Stimulated activated CD4-positive, alpha-beta T cell treated with anti-CD3 and anti-CD28 coated beads, TNF-alpha, amount 100 ng/mL, for 24 hours (primary cell): ENCODE results near the gene OSBP2.

Experiments used
- DNase-seq, 3 experiments: peaks; one replicate each; pipeline ENCODE4 v3.0.0-alpha.2; 2020; ENCODE audit warnings: low read depth in 3 of 3

The OSBP2 gene

DNA sequence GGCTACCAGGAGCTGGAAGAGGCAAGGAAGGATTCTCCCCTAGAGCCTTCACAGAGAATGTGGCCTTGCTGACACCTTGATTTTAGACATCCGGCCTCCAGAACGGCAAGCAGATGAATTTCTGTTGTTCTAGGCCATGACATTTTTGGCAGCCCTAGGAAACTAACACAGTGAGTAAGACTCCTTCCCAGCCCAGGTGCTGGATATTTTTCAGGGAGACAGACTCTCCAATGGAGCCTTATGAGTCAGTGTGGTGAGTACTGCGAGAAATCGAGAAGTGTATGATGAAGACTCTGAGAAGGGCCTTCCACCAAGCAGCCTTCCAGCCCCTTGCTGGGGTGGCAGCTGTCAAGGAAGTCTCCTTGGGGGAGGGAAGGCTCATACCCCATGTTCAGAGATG, 114.4 kb downstream of the OSBP2 start:
- no peak for DNase-seq

DNA sequence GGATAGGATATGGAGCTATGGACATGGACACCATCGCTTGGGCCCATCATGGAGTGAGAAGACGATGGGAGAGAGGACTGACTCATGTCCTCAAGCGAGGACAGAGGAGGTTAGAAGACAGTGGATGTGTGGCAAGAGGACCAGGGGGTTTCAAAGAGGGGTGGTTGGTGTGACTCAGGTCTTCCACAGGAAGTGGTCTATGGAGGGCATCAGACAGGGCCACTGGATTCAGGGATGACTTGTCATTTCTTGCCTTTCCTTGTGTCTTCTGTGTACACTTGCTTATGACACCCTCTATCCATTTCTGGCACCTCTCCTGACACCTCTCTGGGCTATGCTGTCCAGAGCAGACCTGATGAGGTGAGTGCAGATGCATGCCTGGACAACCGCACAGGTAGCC, 115.4 kb downstream of the OSBP2 start:
- DNase-seq: no peak

DNA sequence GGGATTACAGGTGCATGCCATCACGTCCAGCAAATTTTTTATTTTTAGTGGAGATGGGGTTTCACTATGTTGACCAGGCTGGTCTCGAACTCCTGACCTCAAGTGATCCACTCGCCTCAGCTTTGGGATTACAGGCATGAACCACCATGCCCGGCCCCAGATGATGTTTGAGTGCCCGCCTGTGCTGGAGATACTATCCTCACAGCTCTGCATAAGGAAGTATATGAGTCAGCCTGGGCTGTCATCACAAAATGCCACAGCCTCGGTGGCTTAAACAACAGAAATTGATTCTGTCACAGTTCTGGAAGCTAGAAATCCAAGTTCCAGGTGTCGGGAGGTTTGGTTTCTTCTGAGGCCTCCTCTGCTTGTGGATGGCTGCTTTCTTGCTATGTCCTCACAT, 119.3 kb downstream of the OSBP2 start:
- no peak for DNase-seq

DNA sequence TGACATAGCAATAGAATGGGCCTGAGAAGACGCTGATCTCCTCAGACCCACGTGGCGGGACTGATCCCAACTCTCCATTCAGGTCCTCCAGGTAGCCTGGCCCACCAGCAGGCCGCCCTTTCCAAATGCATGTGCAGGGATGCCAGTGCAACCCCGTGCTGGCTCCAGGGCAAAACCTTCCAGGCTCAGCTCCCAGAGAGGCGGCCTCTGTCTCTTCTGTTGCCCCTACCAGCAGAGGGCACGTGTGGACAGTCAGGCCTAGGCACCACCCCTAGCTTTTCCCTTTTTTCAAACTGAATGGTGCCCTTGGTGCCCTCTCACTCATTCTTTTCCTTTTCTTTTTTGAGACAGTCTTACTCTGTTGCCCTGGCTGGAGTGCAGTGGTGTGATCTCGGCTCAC, 121.7 kb downstream of the OSBP2 start:
- DNase-seq: no peak

DNA sequence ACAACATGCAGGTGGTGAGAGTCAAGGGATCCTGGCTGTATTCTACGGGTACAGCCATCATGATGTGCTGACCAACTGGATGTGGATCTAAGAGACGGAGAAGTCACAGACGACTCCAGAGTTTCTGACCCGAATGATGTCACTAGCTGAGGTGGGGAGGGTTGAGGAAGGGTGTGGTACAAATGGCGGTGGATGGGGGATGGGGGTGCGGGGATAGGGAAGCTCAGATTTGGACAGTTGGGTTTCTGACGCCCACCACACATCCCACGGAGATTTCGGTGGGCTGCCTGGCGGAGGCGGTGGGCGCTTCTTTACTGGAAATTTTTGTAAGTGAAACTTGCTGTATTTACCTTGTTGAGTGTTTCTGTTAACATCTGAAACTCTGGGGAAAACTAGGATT, 126.7 kb downstream of the OSBP2 start:
- no peak for DNase-seq

DNA sequence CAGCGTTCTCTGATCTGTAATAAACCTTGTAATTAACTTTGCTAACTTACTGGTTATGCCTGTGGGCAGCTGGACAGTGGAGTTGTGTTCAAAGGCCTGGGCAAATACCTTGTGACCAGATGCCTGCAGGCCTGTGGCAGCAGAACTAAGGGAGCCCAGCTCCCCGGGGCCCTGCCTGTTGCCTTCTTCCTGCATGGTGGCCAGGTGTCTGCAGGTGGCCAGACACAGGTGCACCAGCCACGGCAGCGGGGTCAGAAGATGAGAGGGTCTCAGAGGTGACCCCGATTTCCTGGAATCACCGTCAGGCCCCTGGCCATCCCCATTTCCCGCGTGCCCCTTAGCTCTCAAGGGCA, 127.2 kb downstream of the OSBP2 start:
- no peak for DNase-seq

DNA sequence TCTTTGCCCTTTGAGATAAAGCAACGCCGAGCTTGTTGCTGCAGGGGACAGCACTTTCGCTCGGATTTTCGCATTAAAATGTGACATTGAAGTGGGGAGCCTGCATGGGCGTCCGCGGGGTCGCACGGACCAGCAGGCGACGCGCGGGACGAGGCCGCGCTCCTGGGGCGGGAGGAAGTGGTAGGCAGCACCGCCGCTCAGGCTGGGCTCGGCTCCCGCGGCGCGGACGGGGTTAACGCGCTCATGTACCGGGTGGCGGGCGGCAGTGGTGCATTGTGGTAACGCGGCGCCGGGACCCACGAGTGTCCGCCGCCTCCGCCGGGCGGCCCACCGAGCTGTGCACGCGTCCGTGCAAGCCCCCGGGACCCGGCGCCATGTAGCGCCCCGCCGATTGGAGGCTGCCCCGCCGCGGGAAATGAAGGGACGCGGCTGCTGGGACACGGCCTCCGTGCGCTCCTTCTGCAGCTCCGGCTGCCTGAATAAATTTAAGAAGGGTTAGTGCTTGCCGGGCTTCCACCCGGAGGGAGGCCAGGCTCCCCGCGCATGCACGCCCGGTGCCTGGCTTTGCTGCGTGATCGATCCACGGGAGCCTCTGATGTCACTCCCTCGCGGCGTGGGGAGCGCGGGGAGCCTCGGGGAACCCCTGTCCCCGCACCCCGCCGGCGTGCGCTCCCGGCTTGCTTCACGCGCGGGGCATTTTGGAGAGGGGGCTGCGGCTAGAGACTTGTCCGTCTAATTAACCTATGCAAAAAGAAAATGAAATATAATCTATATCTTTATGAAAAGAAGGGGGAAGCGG, 127.7 kb downstream of the OSBP2 start:
- DNase-seq: peak in 1 of 3 experiments; percentile 17

DNA sequence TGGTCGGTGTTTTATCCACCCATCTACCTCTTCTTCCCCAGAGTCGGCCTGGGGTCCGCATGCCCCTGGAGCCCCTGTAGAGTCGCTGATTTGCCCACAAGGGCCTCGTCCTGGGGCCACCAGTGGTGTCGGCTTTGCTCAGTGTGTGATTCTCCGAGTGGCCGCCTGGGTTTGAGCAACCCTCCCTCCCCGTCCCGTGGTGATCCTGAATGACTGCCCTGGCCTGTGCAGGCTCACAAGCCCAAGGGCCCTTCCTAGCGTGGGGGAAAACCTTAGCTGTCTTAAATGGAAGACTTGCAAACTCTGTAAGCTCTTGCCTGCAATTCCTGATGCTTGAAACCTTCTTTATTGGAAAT, 128.3 kb downstream of the OSBP2 start:
- no peak for DNase-seq

DNA sequence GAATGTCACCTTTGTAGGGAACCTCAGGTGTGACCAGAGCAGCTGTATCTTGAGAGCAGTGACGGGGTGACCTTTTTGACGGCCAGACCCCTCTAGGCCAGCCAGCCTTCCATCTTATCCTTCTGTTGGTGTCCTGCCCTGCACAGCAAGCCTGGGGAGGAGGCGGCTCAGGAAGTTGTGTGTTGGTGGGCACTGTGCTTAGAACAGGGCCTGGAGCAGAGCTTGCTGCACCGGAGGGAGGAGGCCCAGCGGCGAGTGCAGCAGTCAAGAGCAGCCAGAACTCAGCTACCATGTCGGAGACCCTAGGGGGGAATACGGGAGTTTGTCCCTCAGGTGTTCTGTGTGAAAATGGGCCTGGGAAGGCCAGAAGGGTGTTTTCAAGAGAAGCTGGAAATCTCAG, 129.4 kb downstream of the OSBP2 start:
- no peak for DNase-seq

DNA sequence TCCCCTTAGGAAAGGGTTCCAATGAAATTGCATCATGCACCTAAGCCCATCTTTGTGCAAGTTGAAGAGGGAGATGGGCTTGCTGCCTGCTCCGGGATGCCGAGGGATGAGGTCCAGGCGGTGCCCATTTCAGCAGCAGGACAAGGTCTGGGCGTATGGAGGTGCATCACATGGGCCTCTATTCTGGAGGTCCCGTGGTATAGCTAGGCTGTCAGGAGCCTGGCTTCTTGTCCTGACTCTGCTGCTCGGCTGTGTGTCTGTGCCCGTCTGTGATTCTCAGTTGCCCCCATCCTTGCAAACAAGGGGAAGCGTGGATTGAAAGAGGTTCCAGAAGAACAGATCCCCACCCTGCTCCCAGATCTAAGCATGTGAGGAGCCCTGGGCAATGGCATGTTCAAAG, 130.0 kb downstream of the OSBP2 start:
- no peak for DNase-seq

DNA sequence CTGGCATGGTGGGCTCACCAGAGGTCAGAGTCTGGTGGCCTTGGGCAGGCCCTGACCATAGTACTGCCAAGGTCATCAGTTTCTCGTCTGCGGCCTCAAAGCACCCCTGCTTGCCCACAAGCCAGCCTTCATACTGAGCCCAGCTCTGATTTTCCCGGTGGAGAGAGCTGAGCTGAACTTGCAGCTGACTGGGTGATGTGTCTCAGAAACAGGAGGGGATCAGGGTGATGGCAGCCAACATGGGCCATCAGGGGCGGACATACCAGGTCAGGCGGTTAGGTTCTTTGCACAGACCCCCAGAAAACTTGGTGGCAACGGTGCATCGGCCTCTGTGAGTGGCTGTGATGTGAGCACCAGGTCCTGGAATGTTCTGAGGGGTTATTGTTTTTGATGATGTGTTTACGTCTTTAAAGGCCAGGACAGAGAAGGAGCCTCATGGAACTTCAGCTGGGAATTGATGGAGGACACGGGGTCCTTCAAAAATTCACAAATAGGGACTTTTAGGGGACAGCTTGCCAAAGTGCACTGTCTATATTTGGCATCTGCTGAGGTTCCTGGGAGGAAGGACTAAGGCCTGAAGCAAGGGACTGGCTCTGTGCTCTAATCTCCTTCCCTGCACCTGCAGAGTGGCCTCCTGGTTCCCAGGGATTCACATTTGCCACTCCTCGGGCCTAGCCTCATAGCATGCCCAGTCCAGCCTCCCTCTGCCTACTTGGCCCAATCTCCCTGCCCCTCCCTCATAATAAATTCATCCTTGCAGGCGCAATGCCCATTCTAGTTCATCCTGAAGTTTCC, 131.2 kb downstream of the OSBP2 start:
- no peak for DNase-seq

DNA sequence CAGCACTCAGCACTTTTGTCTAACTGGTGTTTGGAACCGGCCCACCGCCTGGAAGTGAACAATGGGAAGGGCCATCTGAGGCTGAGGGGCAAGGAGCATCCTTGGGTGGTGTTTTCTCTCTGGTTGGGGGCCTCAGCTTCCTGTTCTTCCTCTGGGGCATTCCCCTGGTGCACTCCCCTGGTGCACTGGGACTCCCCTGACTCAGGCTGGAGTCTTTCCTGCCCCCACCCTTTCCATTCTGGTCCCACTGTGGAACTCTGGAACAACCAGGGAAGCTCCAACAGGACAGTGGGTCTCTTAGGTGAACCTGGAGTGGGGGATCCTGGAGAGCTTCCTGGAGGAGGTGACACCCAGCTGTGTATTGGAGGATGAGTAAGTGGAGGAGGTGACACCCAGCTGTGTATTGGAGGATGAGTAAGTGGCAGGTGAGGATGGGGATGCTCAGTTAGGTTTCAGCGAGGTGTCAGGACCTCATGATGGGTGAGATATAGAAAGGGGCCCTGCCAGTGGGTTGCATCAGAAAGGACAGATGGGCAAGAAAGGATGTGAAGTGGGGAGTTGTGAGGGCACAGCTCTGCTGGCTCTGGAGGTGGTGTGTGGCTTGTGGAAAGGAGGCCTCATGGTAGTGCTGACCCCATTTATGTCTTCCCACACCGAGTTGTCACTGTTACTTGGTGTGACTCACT, 132.1 kb downstream of the OSBP2 start:
- DNase-seq: no peak

DNA sequence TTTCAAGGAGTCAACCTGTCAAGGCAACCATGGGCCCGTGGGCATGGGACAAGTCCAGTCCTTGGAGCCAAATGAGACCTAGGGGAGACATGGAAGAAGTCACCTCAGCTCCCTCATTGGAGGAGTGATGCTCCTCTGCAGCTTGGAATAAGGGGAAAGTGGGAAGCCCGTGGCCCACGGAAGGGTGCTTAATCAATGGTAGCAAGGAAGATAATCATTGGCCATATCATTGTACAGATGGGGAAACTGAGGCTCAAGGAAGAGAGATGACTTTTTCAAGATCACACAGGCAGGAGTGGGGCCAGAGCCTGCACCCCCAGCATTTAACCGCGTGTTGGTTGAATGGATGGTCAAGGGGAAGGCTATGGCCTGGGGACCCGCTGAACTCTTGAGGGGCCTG, 133.0 kb downstream of the OSBP2 start:
- DNase-seq: no peak

DNA sequence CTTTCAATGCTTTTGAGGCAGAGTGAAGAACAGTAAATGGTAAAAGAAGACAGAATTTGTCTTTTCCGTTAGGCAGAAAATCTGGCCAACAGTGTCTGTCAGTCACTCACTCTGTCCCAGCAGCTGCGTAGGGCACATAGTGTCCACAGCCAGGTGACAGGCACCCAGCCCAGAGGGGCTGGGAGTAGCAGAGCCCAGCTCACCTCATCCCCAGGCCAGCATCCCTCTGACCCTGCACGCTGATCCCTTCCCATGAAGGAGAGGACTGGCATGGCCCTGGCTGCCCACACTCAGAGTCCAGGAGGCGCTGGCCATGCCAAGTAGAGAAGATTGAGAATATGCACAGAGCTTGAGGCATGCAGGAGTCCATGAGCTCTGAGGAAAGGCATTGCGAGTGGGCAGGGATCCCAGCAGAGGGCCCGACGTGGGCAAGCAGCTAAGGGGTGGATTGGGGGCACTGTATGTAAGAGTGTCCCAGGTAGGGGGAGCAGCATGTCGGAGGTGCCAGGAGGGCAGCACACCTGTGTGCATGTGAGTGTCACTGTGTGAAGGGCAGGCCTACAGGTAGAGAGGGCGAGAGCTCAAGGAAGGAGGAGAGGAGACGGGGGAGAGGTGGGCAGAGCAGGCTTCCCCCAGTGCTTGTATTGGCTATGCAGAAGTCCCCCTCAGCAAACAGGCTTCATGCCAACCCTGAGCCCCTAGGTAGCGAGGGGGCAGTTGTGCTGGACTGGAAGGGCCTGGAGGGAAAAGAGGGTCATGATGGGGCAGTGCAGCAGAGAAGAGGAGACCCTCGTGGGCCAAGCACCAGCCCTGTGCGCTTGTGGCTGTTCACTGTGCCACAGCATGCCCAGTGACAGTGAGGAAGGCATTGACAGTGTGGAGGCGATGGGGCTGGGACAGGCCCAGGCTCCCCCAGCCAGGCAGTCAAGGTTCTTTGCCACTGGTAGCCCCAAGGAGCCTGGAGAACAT, 133.8 kb downstream of the OSBP2 start:
- no peak for DNase-seq

DNA sequence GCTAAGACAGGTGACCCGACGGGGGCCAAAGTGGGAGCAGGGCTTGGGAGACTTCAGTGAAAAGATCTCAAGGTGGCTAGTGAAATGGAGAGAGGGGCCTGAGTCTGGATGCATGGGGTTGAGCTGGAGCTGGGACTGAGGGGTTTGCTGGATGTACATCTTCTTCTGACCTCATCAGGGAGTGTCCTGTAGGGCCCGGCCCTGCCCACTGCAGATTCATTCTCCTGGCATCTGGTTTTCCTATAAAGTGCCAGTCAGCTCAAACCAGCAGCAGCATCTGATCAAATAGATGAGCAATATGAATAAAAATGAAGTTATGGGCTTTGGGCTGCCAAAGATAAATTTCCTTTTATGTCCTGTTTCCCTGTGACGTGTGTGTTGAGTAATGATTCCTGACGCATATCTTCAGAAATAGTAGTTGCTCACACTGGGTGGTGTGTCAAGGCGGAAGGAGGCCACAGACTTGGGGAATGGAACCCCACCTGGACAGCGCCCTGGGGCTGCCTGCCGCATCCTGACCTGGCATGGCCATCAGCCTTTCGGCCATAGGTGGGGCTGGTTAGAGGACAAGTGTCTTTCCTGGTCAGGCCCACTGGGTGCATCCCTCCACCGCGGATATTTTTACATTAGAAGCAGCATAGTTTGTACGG, 135.4 kb downstream of the OSBP2 start:
- no peak for DNase-seq

DNA sequence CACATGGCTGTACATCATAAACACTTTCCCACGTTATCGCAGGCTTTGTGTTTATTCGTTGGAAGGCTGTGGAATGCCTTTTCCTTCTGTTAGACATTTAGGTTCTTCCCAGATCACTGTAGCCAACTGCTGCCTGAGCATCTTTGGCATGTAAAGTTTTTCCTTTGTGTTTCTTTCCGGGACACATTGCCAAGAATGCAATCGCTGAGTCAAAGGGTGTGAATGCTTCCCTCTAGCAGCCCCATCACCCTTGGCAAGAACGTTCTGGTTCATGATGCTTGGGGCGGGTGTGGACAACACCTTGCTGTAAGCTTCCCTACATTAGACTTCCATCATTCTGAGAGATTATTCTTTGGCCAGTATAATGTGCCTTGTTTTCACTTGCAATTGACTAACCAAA, 136.2 kb downstream of the OSBP2 start:
- DNase-seq: no peak

DNA sequence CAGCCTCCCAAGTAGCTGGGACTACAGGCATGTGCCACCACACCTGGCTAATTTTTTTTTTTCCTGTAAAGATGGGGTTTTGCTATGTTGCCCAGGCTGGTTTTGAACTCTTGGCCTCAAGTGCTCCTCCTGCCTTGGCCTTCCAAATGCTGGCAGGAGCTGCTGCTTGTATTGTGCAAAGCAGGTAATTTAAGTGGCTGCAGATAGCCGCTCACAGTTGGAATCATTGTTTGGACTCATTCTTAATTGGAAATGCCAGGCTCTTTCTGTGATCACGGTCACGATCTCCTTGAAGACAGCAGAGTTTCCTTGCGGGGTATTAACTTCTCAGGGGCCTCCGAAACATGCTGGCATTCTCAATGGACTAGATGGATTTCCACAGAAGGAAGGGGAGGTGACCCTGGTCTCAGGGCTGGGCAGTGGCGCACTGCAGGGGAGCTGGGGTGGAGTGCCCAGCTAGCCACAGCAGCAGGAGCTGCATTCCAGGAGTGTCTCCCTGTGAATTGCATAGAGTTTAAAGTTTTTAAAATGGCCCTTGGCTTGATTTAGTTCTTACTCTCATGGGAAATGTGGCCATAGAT, 137.8 kb downstream of the OSBP2 start:
- DNase-seq: no peak

DNA sequence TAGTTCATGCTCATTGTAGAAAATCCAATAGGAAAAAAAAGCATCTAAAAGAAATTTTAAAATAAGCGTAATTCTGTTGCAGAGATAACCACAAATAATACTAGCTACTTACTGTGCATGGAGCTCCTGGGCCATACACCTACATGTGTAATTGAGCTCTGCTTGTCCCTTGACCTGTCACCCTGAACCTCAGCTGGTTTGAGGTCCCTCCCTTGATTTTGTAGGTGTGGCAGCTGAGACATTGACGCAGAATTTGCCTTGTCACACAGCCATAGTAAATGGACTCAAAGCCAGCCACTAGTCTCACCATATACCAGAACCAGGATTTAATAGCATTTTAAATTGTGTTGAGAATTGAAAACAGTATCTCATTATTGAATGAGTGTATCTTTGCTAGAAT, 138.6 kb downstream of the OSBP2 start:
- DNase-seq: no peak

DNA sequence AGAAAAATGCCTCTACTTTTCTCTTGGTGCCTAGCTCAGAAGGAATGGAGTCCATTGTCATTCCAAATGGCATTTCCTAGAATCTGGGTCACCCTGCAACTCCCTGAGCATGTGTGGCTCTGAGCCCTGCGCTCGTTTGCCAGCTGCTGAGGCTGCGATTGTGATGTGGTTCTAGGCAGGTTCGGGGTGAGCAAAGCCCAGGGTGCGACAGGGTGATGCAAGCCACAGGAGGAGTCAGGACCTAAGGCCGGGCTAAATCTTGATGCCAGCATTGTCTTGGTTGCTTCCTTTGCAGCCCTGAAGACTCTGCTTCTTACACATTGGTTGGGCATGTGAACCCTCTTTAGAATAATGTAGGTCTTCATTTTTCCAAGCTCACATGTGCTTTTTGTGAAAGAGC, 142.9 kb downstream of the OSBP2 start:
- DNase-seq: no peak

DNA sequence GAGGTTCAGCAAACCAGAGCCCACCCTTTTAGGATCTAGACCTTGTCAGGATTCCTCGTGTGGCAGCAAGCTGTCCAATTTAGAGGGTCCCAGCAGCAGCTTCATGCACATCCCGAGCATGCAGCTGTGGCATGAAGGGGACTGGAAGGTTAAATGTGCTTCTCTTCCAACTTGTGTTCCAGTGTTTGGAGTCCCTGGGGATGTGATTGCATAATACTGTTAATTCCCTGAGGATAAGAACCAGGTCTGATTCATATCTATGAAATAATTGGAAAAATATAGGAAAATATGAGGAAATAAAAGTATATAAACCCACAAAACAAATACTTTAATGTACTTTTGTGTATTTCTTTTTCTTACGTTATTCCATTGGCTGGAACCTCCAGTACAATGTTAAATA, 143.4 kb downstream of the OSBP2 start:
- no peak for DNase-seq

DNA sequence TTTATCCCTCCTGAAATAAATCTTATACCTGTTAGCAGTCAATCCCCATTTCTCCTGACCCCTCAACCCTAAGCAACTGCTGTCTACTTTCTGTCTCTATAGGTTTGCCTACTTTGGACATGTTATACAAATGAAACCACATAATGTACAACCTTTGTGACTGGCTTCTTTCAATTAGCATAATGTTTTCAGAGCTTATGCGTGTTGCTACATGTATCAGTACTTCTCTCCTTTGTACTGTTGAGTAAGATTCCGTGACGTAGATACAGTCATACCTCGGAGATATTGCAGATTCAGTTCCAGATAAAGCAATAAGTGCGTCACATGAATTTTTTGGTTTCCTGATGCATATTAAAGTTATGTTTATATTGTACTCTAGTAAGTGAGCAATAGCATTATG, 146.6 kb downstream of the OSBP2 start:
- no peak for DNase-seq
